Measurements from ENCODE around the gene PLXND1.
"Not testable (repeated sequence)": the region's sequence is repeated elsewhere in the genome, so short reads cannot be mapped to it uniquely, and the experiment has no call there.

Gene PLXND1

GRCh38 chr3:129612534-129613366 is 6.3 kb upstream of the PLXND1 start:
- no peak for DNase-seq

- no peak for DNase-seq
These were observed 5.5 kb upstream of the PLXND1 start for GRCh38 chr3:129611812-129612533.

GRCh38 chr3:129611446-129611800 is 4.9 kb upstream of the PLXND1 start:
- no peak for DNase-seq

- not testable (repeated sequence) for DNase-seq
These were observed 4.4 kb upstream of the PLXND1 start for GRCh38 chr3:129610794-129611445.

GRCh38 chr3:129610276-129610675 is 3.8 kb upstream of the PLXND1 start:
- DNase-seq = no peak

- DNase-seq = no peak
These were observed 3.2 kb upstream of the PLXND1 start for GRCh38 chr3:129609591-129610182.

- DNase-seq = no peak
These were observed 2.6 kb upstream of the PLXND1 start for GRCh38 chr3:129608936-129609590.

- DNase-seq = peak in 2 of 3 experiments; percentile 52 to 68
These were observed 1.8 kb upstream of the PLXND1 start for GRCh38 chr3:129608087-129608935.

GRCh38 chr3:129607391-129608068 is 1.1 kb upstream of the PLXND1 start:
- DNase-seq = peak in 2 of 3 experiments; percentile 53 to 58

- peak in 2 of 3 experiments; percentile 86 to 91 for DNase-seq
These were observed 397 bp downstream of the PLXND1 start for GRCh38 chr3:129605922-129606635.

GRCh38 chr3:129605203-129605921 is 1.1 kb downstream of the PLXND1 start:
- peak; percentile 39 to 91 (median 88) for DNase-seq

GRCh38 chr3:129604767-129605166 is 1.7 kb downstream of the PLXND1 start:
- DNase-seq = peak in 2 of 3 experiments; percentile 55 to 67

GRCh38 chr3:129603991-129604749 is 2.3 kb downstream of the PLXND1 start:
- peak in 1 of 3 experiments; percentile 47 for DNase-seq

- DNase-seq = no peak
These were observed 2.9 kb downstream of the PLXND1 start for GRCh38 chr3:129603561-129603942.

GRCh38 chr3:129602730-129603560 is 3.5 kb downstream of the PLXND1 start:
- no peak for DNase-seq

- DNase-seq = peak in 2 of 3 experiments; percentile 36 to 38
These were observed 4.2 kb downstream of the PLXND1 start for GRCh38 chr3:129602309-129602708.

- DNase-seq = no peak
These were observed 4.8 kb downstream of the PLXND1 start for GRCh38 chr3:129601713-129602112.

- DNase-seq = no peak
These were observed 6.1 kb downstream of the PLXND1 start for GRCh38 chr3:129600348-129600747.
